MCF 10A (cell line): ENCODE data around the gene PARD3B. TPM values are rescaled to one million over a fixed set of nuclear protein-coding genes. Genes with fewer than 3 reads are reported as not detected.

Experiments
- BruUV-seq: library from RNA; stranded (reverse); fragments of 400-500 nt; replicated peaks from 2 replicates; lab custom pipeline; 2021; lab: Mats Ljungman, UMichigan
- CTCF ChIA-PET: fragments of 300-600 bp; sonication (Branson Sonifier 250); formaldehyde crosslinking; extraction: SDS; loops from one replicate; lab custom pipeline; 2021; ENCODE audit warnings: antibody characterized with exemption, inconsistent platforms; lab: Yijun Ruan, JAX
- POLR2A ChIA-PET: fragments of 300-600, 350-650 bp; sonication (Branson Sonifier 250); formaldehyde crosslinking; extraction: SDS; loops from one replicate; lab custom pipeline; 2020; ENCODE audit warnings: antibody characterized with exemption, inconsistent platforms; lab: Yijun Ruan, JAX
- DNase-seq: peaks from one replicate; pipeline ENCODE4 v3.0.0-alpha.2; 2018; ENCODE audit not compliant: unreplicated experiment
- H3K27ac Mint-ChIP-seq: one replicate; pipeline ENCODE4 v1.8.0; 2022; ENCODE audit warnings: mild to moderate bottlenecking, low read depth, mixed read lengths; ENCODE audit not compliant: unreplicated experiment
- H3K27me3 Mint-ChIP-seq: one replicate; pipeline ENCODE4 v1.8.0; 2022; ENCODE audit warnings: mixed read lengths; ENCODE audit not compliant: insufficient read depth, unreplicated experiment
- H3K36me3 Mint-ChIP-seq: one replicate; pipeline ENCODE4 v1.8.0; 2022; ENCODE audit warnings: mild to moderate bottlenecking, moderate library complexity, mixed read lengths; ENCODE audit not compliant: insufficient read depth, unreplicated experiment
- H3K4me1 Mint-ChIP-seq: one replicate; pipeline ENCODE4 v1.8.0; 2022; ENCODE audit warnings: mixed read lengths; ENCODE audit not compliant: insufficient read depth, unreplicated experiment
- H3K4me3 Mint-ChIP-seq: one replicate; pipeline ENCODE4 v1.8.0; 2022; ENCODE audit warnings: mild to moderate bottlenecking, moderate library complexity, mixed read lengths; ENCODE audit not compliant: unreplicated experiment
- H3K9me3 Mint-ChIP-seq: one replicate; pipeline ENCODE4 v1.8.0; 2022; ENCODE audit warnings: mixed read lengths; ENCODE audit not compliant: unreplicated experiment
- CTCF ChIP-seq: fragments of 200-600 bp; IDR thresholded peaks from one replicate; pipeline ENCODE4 v1.8.0; 2022; ENCODE audit warnings: antibody characterized with exemption, mild to moderate bottlenecking; ENCODE audit not compliant: unreplicated experiment
- intact Hi-C: fragments of 100-400 bp; cut with micrococcal nuclease; formaldehyde crosslinking; loops from 2 replicates; pipeline ENCODE4 v1.14.1; 2022
- total RNA-seq: library from RNA; stranded (reverse); gene quantifications from 2 replicates; pipeline ENCODE4 v1.2.3, GENCODE V29; 2022

The PARD3B gene
- total RNA-seq, 1 experiment from 2014 or later: 11.6 TPM

- H3K36me3 Mint-ChIP-seq: no peaks in the 10 kb centered on the region
- no peak for TF ChIP-seq CTCF
- H3K4me1 Mint-ChIP-seq: peaks cover 6% of the 10 kb centered on the region
- no peaks in the 10 kb centered on the region for H3K9me3 Mint-ChIP-seq
- no TSS peak for BruUV-seq
- CTCF ChIA-PET: no interaction called here
- H3K27ac Mint-ChIP-seq: no peak overlapping the region
- H3K4me3 Mint-ChIP-seq: no peak overlapping the region
- POLR2A ChIA-PET: interaction anchor here (0.7 kb wide), 1 partner anchor 49 kb away, joined by 3 read pairs; no protein-coding TSS in a partner anchor
- no peak for DNase-seq
- no peaks in the 10 kb centered on the region for H3K27me3 Mint-ChIP-seq
- intact Hi-C loops: no loop called here
Measured at GRCh38 chr2:204615456-204615855, 70.2 kb downstream of the PARD3B start.

GRCh38 chr2:204625135-204625534 lies 79.9 kb downstream of the PARD3B start:
- intact Hi-C loops: loop anchor here (1.0 kb wide), 1 partner anchor 300 kb away; no protein-coding TSS in a partner anchor
- Mint-ChIP-seq H3K4me1 (peaks cover 12% of the 10 kb centered on the region), H3K36me3 (no peaks in the 10 kb centered on the region), H3K27me3 (no peaks in the 10 kb centered on the region), H3K27ac (no peak overlapping the region), H3K4me3 (no peak overlapping the region), H3K9me3 (no peaks in the 10 kb centered on the region)
- peak; percentile 20 for DNase-seq
- peak; percentile 30 for TF ChIP-seq CTCF
- ChIA-PET POLR2A (interaction anchor here (1.3 kb wide), 1 partner anchor 79 kb away, joined by 4 read pairs; no protein-coding TSS in a partner anchor), CTCF (interaction anchor here (0.5 to 1.5 kb wide), 9 partner anchors 9 to 546 kb away, joined by 3 to 5 read pairs (median 3); no protein-coding TSS in a partner anchor)
- no TSS peak for BruUV-seq

GRCh38 chr2:204628926-204629712 lies 83.8 kb downstream of the PARD3B start:
- ChIA-PET CTCF (no interaction called here), POLR2A (interaction anchor here (1.7 kb wide), 1 partner anchor 26 kb away, joined by 7 read pairs; no protein-coding TSS in a partner anchor)
- Mint-ChIP-seq H3K36me3 (no peaks in the 10 kb centered on the region), H3K27me3 (no peaks in the 10 kb centered on the region), H3K4me3 (no peak overlapping the region), H3K4me1 (peaks cover 12% of the 10 kb centered on the region), H3K27ac (no peak overlapping the region), H3K9me3 (no peaks in the 10 kb centered on the region)
- TF ChIP-seq CTCF: no peak
- BruUV-seq: no TSS peak
- peak; percentile 30 for DNase-seq
- intact Hi-C loops: no loop called here

- H3K27me3 Mint-ChIP-seq: no peaks in the 10 kb centered on the region
- no TSS peak for BruUV-seq
- H3K27ac Mint-ChIP-seq: no peak overlapping the region
- no peak for DNase-seq
- intact Hi-C loops: no loop called here
- TF ChIP-seq CTCF: no peak
- ChIA-PET POLR2A (no interaction called here), CTCF (no interaction called here)
- no peaks in the 10 kb centered on the region for H3K9me3 Mint-ChIP-seq
- H3K4me3 Mint-ChIP-seq: no peak overlapping the region
- H3K36me3 Mint-ChIP-seq: no peaks in the 10 kb centered on the region
- peaks cover 12% of the 10 kb centered on the region for H3K4me1 Mint-ChIP-seq
Measured at GRCh38 chr2:204632410-204632809, 87.1 kb downstream of the PARD3B start.
